RWPE2 (cell line): ENCODE results near the gene PRSS33.

ENCODE experiments used
- ATAC-seq: fragments of 200-7000 bp; cut with Tn5 transposase; 3 replicates; pipeline ENCODE4 v1.9.1; 2021; ENCODE audit warnings: low read depth
- DNase-seq: peaks from one replicate; pipeline ENCODE4 v3.0.0-alpha.2; 2020; ENCODE audit warnings: low spot score
- H3K27ac ChIP-seq: fragments of 450-650 bp; 2 replicates; pipeline ENCODE4 v1.5.1; 2017; ENCODE audit warnings: mild to moderate bottlenecking; ENCODE audit not compliant: poor library complexity, severe bottlenecking
- H3K27me3 ChIP-seq: fragments of 250-450 bp; sonication (Bioruptor Pico); 2 replicates; pipeline ENCODE4 v1.5.1; 2021; ENCODE audit warnings: mild to moderate bottlenecking, moderate library complexity; ENCODE audit not compliant: insufficient read depth, poor library complexity, severe bottlenecking
- H3K36me3 ChIP-seq: fragments of 250-450 bp; sonication (Bioruptor Pico); 2 replicates; pipeline ENCODE4 v1.5.1; 2020; ENCODE audit warnings: low read depth, mild to moderate bottlenecking, moderate library complexity
- H3K4me1 ChIP-seq: fragments of 250-450 bp; sonication (Bioruptor Pico); 2 replicates; pipeline ENCODE4 v1.5.1; 2021; ENCODE audit warnings: mild to moderate bottlenecking, moderate library complexity; ENCODE audit not compliant: insufficient read depth, poor library complexity, severe bottlenecking
- H3K4me3 ChIP-seq: fragments of 250-450 bp; sonication (Bioruptor Pico); 2 replicates; pipeline ENCODE4 v1.5.1; 2021; ENCODE audit warnings: mild to moderate bottlenecking, moderate library complexity; ENCODE audit not compliant: severe bottlenecking
- H3K9me3 ChIP-seq: fragments of 250-450 bp; sonication (Bioruptor Pico); 2 replicates; pipeline ENCODE4 v1.5.1; 2021; ENCODE audit warnings: mild to moderate bottlenecking, moderate library complexity; ENCODE audit not compliant: severe bottlenecking
- CTCF ChIP-seq: fragments of 450-650 bp; IDR thresholded peaks from one replicate; pipeline ENCODE4 v1.5.1; 2017; ENCODE audit warnings: mild to moderate bottlenecking, moderate library complexity; ENCODE audit not compliant: poor library complexity, severe bottlenecking

PRSS33 gene

GRCh38 chr16:2813771-2814221 is 26.4 kb upstream of the PRSS33 start:
- ATAC-seq: no peak
- no peak for TF ChIP-seq CTCF

GRCh38 chr16:2811703-2812471 is 24.5 kb upstream of the PRSS33 start:
- Histone ChIP-seq H3K9me3 (no peaks in the 10 kb centered on the region), H3K27ac (no peak overlapping the region), H3K4me3 (no peak overlapping the region), H3K27me3 (no peaks in the 10 kb centered on the region), H3K36me3 (no peaks in the 10 kb centered on the region), H3K4me1 (no peaks in the 10 kb centered on the region)
- peak; percentile 33 for DNase-seq
- no peak for TF ChIP-seq CTCF
- no peak for ATAC-seq

More at GRCh38 chr16:2813771-2814221, 26.4 kb upstream of the PRSS33 start:
- DNase-seq: peak; percentile 42
- Histone ChIP-seq H3K4me3 (no peak overlapping the region), H3K27me3 (no peaks in the 10 kb centered on the region), H3K4me1 (no peaks in the 10 kb centered on the region), H3K36me3 (no peaks in the 10 kb centered on the region), H3K27ac (no peak overlapping the region), H3K9me3 (no peaks in the 10 kb centered on the region)

GRCh38 chr16:2810651-2811050 is 23.3 kb upstream of the PRSS33 start:
- DNase-seq (peak; percentile 36), ATAC-seq (no peak)
- H3K27me3 ChIP-seq: no peaks in the 10 kb centered on the region
- no peak for TF ChIP-seq CTCF
- no peaks in the 10 kb centered on the region for H3K9me3 ChIP-seq
- H3K4me3 ChIP-seq: no peak overlapping the region
- H3K36me3 ChIP-seq: no peaks in the 10 kb centered on the region
- no peak overlapping the region for H3K27ac ChIP-seq
- H3K4me1 ChIP-seq: no peaks in the 10 kb centered on the region

- Histone ChIP-seq H3K4me3 (no peak overlapping the region), H3K27me3 (no peaks in the 10 kb centered on the region), H3K9me3 (no peaks in the 10 kb centered on the region), H3K36me3 (no peaks in the 10 kb centered on the region), H3K4me1 (no peaks in the 10 kb centered on the region), H3K27ac (no peak overlapping the region)
- DNase-seq (no peak), ATAC-seq (no peak)
- no peak for TF ChIP-seq CTCF
These were observed 21.9 kb upstream of the PRSS33 start for GRCh38 chr16:2809149-2809760.

GRCh38 chr16:2808181-2808580 is 20.8 kb upstream of the PRSS33 start:
- ATAC-seq (no peak), DNase-seq (peak; percentile 14)
- Histone ChIP-seq H3K9me3 (peaks cover 8% of the 10 kb centered on the region), H3K27me3 (peaks cover 2% of the 10 kb centered on the region), H3K27ac (no peak overlapping the region), H3K4me3 (no peak overlapping the region), H3K36me3 (no peaks in the 10 kb centered on the region), H3K4me1 (no peaks in the 10 kb centered on the region)
- no peak for TF ChIP-seq CTCF
